ENCODE measurements around the gene CNTNAP3B. TPM values are rescaled to one million over a fixed set of nuclear protein-coding genes. Genes with fewer than 3 reads are reported as not detected.
"Not testable (repeated sequence)": the region's sequence is repeated elsewhere in the genome, so short reads cannot be mapped to it uniquely, and the experiment has no call there.

CNTNAP3B gene
- total RNA-seq = not detected in 2 replicates

GRCh38 chr9:42129073-42129729 is at the start of gene CNTNAP3B:
TSS of gene CNTNAP3B (minus strand) at chr9:42129426. CDS start at chr9:42129094, 332 bp downstream.
- intact Hi-C loops (cut with micrococcal nuclease) = not testable (repeated sequence)

GRCh38 chr9:42160299-42160698 is 31.1 kb upstream of the CNTNAP3B start:
- intact Hi-C loops (cut with micrococcal nuclease) = not testable (repeated sequence)

- intact Hi-C loops (cut with micrococcal nuclease) = not testable (repeated sequence)
Measured at GRCh38 chr9:42127056-42127841, 2.0 kb downstream of the CNTNAP3B start.

GRCh38 chr9:42121007-42121406 is 8.2 kb downstream of the CNTNAP3B start:
- intact Hi-C loops (cut with micrococcal nuclease) = not testable (repeated sequence)

GRCh38 chr9:42095929-42096328 is 33.3 kb downstream of the CNTNAP3B start:
- intact Hi-C loops (cut with micrococcal nuclease) = not testable (repeated sequence)

- intact Hi-C loops (cut with micrococcal nuclease) = not testable (repeated sequence)
Measured at GRCh38 chr9:42084559-42084952, 44.7 kb downstream of the CNTNAP3B start.

- intact Hi-C loops (cut with micrococcal nuclease) = not testable (repeated sequence)
Measured at GRCh38 chr9:42083877-42084558, 45.2 kb downstream of the CNTNAP3B start.

GRCh38 chr9:42080376-42080775 is 48.9 kb downstream of the CNTNAP3B start:
- intact Hi-C loops (cut with micrococcal nuclease) = not testable (repeated sequence)

GRCh38 chr9:42074868-42075267 is 54.4 kb downstream of the CNTNAP3B start:
- intact Hi-C loops (cut with micrococcal nuclease) = not testable (repeated sequence)

- intact Hi-C loops (cut with micrococcal nuclease) = not testable (repeated sequence)
Measured at GRCh38 chr9:42071026-42071425, 58.2 kb downstream of the CNTNAP3B start.

- intact Hi-C loops (cut with micrococcal nuclease) = not testable (repeated sequence)
Measured at GRCh38 chr9:42070035-42070799, 59.0 kb downstream of the CNTNAP3B start.

GRCh38 chr9:42053874-42054273 is 75.4 kb downstream of the CNTNAP3B start:
- intact Hi-C loops (cut with micrococcal nuclease) = not testable (repeated sequence)

- intact Hi-C loops (cut with micrococcal nuclease) = not testable (repeated sequence)
Measured at GRCh38 chr9:42050701-42051100, 78.5 kb downstream of the CNTNAP3B start.

- intact Hi-C loops (cut with micrococcal nuclease) = not testable (repeated sequence)
Measured at GRCh38 chr9:42044422-42045010, 84.7 kb downstream of the CNTNAP3B start.

GRCh38 chr9:42033541-42033940 is 95.7 kb downstream of the CNTNAP3B start:
- intact Hi-C loops (cut with micrococcal nuclease) = not testable (repeated sequence)

GRCh38 chr9:42020639-42021038 is 108.6 kb downstream of the CNTNAP3B start:
- intact Hi-C loops (cut with micrococcal nuclease) = not testable (repeated sequence)

GRCh38 chr9:42018220-42018922 is 110.9 kb downstream of the CNTNAP3B start:
- intact Hi-C loops (cut with micrococcal nuclease) = not testable (repeated sequence)

- intact Hi-C loops (cut with micrococcal nuclease) = not testable (repeated sequence)
Measured at GRCh38 chr9:42014317-42014716, 114.9 kb downstream of the CNTNAP3B start.

GRCh38 chr9:41991607-41992006 is 137.6 kb downstream of the CNTNAP3B start:
- intact Hi-C loops (cut with micrococcal nuclease) = not testable (repeated sequence)

GRCh38 chr9:41980271-41980670 is 149.0 kb downstream of the CNTNAP3B start:
- intact Hi-C loops (cut with micrococcal nuclease) = not testable (repeated sequence)
